Left ventricle myocardium inferior (tissue), 1 donor: Measurements from ENCODE around the gene PAPSS2. TPM values are rescaled to one million over a fixed set of nuclear protein-coding genes. Genes with fewer than 3 reads are reported as not detected.

Source experiments
- DNase-seq: peaks from one replicate; pipeline ENCODE4 v3.0.0-alpha.2; 2020
- H3K27ac ChIP-seq: fragments of 200-600 bp; replicated peaks from 2 replicates; pipeline ENCODE4 v1.8.0; 2021
- H3K27me3 ChIP-seq: fragments of 200-600 bp; 2 replicates; pipeline ENCODE4 v1.8.0; 2021; ENCODE audit warnings: low read depth
- H3K36me3 ChIP-seq: fragments of 200-600 bp; 2 replicates; pipeline ENCODE4 v1.8.0; 2021
- H3K4me1 ChIP-seq: fragments of 200-600 bp; 2 replicates; pipeline ENCODE4 v1.8.0; 2021
- H3K4me3 ChIP-seq: fragments of 200-600 bp; 2 replicates; pipeline ENCODE4 v1.8.0; 2021; ENCODE audit warnings: mild to moderate bottlenecking, moderate library complexity
- H3K9me3 ChIP-seq: fragments of 200-600 bp; replicated peaks from 2 replicates; pipeline ENCODE4 v1.8.0; 2021
- CTCF ChIP-seq: fragments of 200-600 bp; IDR thresholded peaks from 2 replicates; pipeline ENCODE4 v1.8.0; 2021; ENCODE audit warnings: antibody characterized with exemption, mild to moderate bottlenecking, borderline replicate concordance
- intact Hi-C: fragments of 100-400 bp; cut with micrococcal nuclease; formaldehyde crosslinking; loops from one replicate; pipeline ENCODE4 v1.11.0; 2022
- total RNA-seq: library from RNA; stranded (reverse); fragmentation: NEBNext Ultra II Directional; extraction: Animal tissue kit (Norgen Biotek cat#: 25700); gene quantifications from one replicate; pipeline ENCODE4 v1.2.1, GENCODE V29; 2021
- donor health status: DM: no; HTN: yes; CAD: no; lungs with severe emphysema.

Gene PAPSS2
- total RNA-seq, 1 donor from 2014 or later: 10.6 TPM

GRCh38 chr10:87753995-87754866 lies 94.6 kb downstream of the PAPSS2 start:
- Histone ChIP-seq H3K4me3 (no peak overlapping the region), H3K27me3 (no peaks in the 10 kb centered on the region), H3K4me1 (peaks cover 18% of the 10 kb centered on the region), H3K9me3 (no peaks in the 10 kb centered on the region), H3K27ac (no peak overlapping the region), H3K36me3 (peaks cover 51% of the 10 kb centered on the region)
- intact Hi-C loops: no loop called here
- no peak for TF ChIP-seq CTCF
- no peak for DNase-seq

GRCh38 chr10:87757685-87758084 lies 98.0 kb downstream of the PAPSS2 start:
- no peak for DNase-seq
- intact Hi-C loops: no loop called here
- no peaks in the 10 kb centered on the region for H3K9me3 ChIP-seq
- peaks cover 53% of the 10 kb centered on the region for H3K36me3 ChIP-seq
- peak overlapping the region; percentile 7 for H3K27ac ChIP-seq
- H3K4me1 ChIP-seq: peaks cover 28% of the 10 kb centered on the region
- no peak for TF ChIP-seq CTCF
- H3K27me3 ChIP-seq: no peaks in the 10 kb centered on the region
- H3K4me3 ChIP-seq: no peak overlapping the region

GRCh38 chr10:87759551-87759950 lies 99.9 kb downstream of the PAPSS2 start:
- no peak overlapping the region for H3K27ac ChIP-seq
- intact Hi-C loops: no loop called here
- no peak for TF ChIP-seq CTCF
- H3K27me3 ChIP-seq: no peaks in the 10 kb centered on the region
- no peaks in the 10 kb centered on the region for H3K9me3 ChIP-seq
- no peak for DNase-seq
- H3K4me3 ChIP-seq: no peak overlapping the region
- peaks cover 28% of the 10 kb centered on the region for H3K4me1 ChIP-seq
- peaks cover 36% of the 10 kb centered on the region for H3K36me3 ChIP-seq

GRCh38 chr10:87760195-87760905 lies 100.7 kb downstream of the PAPSS2 start:
- intact Hi-C loops: no loop called here
- TF ChIP-seq CTCF: no peak
- Histone ChIP-seq H3K4me3 (no peak overlapping the region), H3K9me3 (no peaks in the 10 kb centered on the region), H3K27me3 (no peaks in the 10 kb centered on the region), H3K4me1 (peaks cover 28% of the 10 kb centered on the region), H3K36me3 (peaks cover 32% of the 10 kb centered on the region), H3K27ac (no peak overlapping the region)
- no peak for DNase-seq

- no peak for DNase-seq
- Histone ChIP-seq H3K4me1 (peaks cover 28% of the 10 kb centered on the region), H3K4me3 (no peak overlapping the region), H3K27me3 (no peaks in the 10 kb centered on the region), H3K36me3 (peaks cover 32% of the 10 kb centered on the region), H3K27ac (no peak overlapping the region), H3K9me3 (no peaks in the 10 kb centered on the region)
- no peak for TF ChIP-seq CTCF
- intact Hi-C loops: no loop called here
Measured at GRCh38 chr10:87761153-87761552, 101.5 kb downstream of the PAPSS2 start.
